Tibial nerve (tissue), 4 donors: ENCODE data around the gene TENM4. TPM values are rescaled to one million over a fixed set of nuclear protein-coding genes. Genes with fewer than 3 reads are reported as not detected.

Experiments used
- DNase-seq, 2 donors: peaks; one replicate each; pipeline ENCODE4 v3.0.0-alpha.2; 2019; ENCODE audit warnings: low spot score in 2 of 2
- H3K27ac ChIP-seq, 4 donors: fragments of 200-600 bp; sonication (generic) in 3 of 4; one replicate each; pipeline ENCODE4 v1.5.1; 2017 to 2019; ENCODE audit warnings: mild to moderate bottlenecking in 1 of 4
- H3K27me3 ChIP-seq, 2 donors: fragments of 200-600 bp; sonication (generic) in 1 of 2; one replicate each; pipeline versions ENCODE4 v1.5.1 to v1.6.0; 2017 to 2019
- H3K36me3 ChIP-seq, 3 donors: fragments of 200-600 bp; sonication (generic); one replicate each; pipeline ENCODE4 v1.5.1; 2018 to 2019
- H3K4me1 ChIP-seq, 4 donors: fragments of 200-600 bp; sonication (generic) in 3 of 4; one replicate each; pipeline ENCODE4 v1.5.1; 2017 to 2019
- H3K4me3 ChIP-seq, 4 donors: fragments of 200-600 bp; sonication (generic) in 3 of 4; one replicate each; pipeline ENCODE4 v1.5.1; 2017 to 2019; ENCODE audit warnings: mild to moderate bottlenecking in 1 of 4, moderate library complexity in 1 of 4
- H3K9me3 ChIP-seq, 4 donors: fragments of 200-600 bp; sonication (generic) in 3 of 4; one replicate each; pipeline ENCODE4 v1.5.1; 2017 to 2019
- EP300 ChIP-seq, 2 donors: sonication (generic); formaldehyde crosslinking; IDR thresholded peaks; one replicate each; pipeline ENCODE4 v1.6.1; 2017; ENCODE audit warnings: antibody characterized with exemption in 2 of 2, mild to moderate bottlenecking in 1 of 2
- POLR2A ChIP-seq, 2 donors: fragments of 450-650 bp; IDR thresholded peaks; one replicate each; pipeline ENCODE4 v1.6.1; 2017; ENCODE audit warnings: antibody characterized with exemption in 2 of 2, mild to moderate bottlenecking in 2 of 2, moderate library complexity in 2 of 2
- WGBS, 2 donors: methylation state at CpG; one replicate each; pipeline ENCODE4 v1.1.5; 2018; 5-methylcytosine and 5-hydroxymethylcytosine counted together
- total RNA-seq, 4 donors: library from RNA; depleted of rRNA; stranded (reverse); fragments of >200 nt; gene quantifications; one replicate each; pipeline ENCODE4 v1.1.0, GENCODE V29; 2016
- TF ChIP-seq, protein P1 (sequence below), 5 experiments: fragments of 200-600 bp in 3 of 5; fragments of 450-650 bp in 2 of 5; sonication (generic) in 3 of 5; IDR thresholded peaks; one replicate each; pipeline ENCODE4 v1.5.1; 2016 to 2019; ENCODE audit warnings: antibody characterized with exemption in 5 of 5, mild to moderate bottlenecking in 3 of 5, moderate library complexity in 2 of 5

Gene TENM4
- total RNA-seq, 4 donors from 2014 or later: 15.3 to 36.3 (median 19.6) TPM

DNA sequence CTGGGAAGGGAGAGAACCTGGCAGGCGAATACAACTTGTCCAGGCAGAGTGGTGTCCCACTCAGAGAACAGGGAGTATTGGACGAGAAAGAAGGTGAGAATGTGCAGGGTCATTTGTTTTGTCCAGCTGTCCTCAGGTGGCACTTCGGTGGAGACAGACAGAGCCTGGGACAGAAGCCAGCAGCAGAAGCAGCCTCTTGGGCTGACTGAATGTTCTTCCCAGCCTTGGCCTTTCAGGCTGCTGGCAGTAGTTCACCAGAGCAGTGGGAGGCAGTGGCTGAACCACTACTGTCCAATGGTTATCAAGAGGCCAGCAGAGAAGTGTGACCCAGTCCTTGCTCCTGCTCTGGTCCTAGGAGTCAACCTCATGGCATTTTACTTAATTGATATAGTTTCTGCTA is 535.1 kb downstream of the TENM4 start:
- H3K9me3 ChIP-seq: no peaks in the 10 kb centered on the region
- H3K36me3 ChIP-seq: no peaks in the 10 kb centered on the region
- no peaks in the 10 kb centered on the region for H3K27me3 ChIP-seq
- no peaks in the 10 kb centered on the region for H3K4me1 ChIP-seq
- TF ChIP-seq, protein P1, sequence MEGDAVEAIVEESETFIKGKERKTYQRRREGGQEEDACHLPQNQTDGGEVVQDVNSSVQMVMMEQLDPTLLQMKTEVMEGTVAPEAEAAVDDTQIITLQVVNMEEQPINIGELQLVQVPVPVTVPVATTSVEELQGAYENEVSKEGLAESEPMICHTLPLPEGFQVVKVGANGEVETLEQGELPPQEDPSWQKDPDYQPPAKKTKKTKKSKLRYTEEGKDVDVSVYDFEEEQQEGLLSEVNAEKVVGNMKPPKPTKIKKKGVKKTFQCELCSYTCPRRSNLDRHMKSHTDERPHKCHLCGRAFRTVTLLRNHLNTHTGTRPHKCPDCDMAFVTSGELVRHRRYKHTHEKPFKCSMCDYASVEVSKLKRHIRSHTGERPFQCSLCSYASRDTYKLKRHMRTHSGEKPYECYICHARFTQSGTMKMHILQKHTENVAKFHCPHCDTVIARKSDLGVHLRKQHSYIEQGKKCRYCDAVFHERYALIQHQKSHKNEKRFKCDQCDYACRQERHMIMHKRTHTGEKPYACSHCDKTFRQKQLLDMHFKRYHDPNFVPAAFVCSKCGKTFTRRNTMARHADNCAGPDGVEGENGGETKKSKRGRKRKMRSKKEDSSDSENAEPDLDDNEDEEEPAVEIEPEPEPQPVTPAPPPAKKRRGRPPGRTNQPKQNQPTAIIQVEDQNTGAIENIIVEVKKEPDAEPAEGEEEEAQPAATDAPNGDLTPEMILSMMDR (IDR thresholded peaks at IDR 0.05): no peak
- TF ChIP-seq EP300 (IDR thresholded peaks at IDR 0.05) (no peak), POLR2A (IDR thresholded peaks at IDR 0.05) (no peak)
- 83 to 88% methylated on average over 3 of the region's 3 CpGs for WGBS, 2 donors
- H3K4me3 ChIP-seq: no peak overlapping the region
- no peak for DNase-seq
- H3K27ac ChIP-seq: no peak overlapping the region

DNA sequence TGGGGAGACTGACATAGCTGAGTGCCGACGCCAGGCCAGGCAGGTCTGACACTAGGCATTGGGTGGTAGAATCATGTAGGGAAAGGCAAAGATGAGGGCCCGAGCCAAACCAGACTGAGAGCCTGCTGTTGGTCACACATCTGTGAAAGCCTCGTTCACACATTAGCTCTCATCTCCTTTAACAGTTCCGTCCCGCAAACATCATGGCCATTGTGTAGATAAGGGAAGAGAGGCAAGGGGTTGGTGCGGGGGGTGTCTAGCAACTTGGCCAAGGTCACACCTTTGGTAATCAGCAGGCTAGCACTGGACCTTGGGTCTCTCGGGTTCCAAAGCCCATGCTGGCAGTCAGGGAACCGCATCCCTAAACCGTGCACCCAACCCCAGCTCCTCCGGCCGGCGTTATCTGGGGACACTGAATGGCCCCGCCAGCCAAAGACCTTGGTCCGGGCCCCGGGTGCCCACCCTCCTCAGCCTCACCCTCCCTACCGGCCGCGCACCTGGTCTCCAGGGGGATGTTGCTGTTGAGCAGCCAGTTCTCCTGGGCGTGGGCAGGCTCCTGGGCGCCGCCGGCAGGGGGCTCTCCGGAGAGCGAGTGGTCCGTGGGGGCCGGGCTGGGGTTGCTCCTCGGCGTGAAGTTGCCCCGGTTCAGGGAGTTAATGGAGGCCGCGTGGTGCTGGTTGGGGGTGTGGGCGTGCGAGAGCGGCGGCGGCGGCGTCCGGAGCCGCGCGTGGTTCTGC is 537.9 kb downstream of the TENM4 start:
- WGBS, 2 donors: 80 to 90% methylated on average over 40 to 43 of the region's 43 CpGs
- no peaks in the 10 kb centered on the region for H3K9me3 ChIP-seq
- H3K27ac ChIP-seq: no peak overlapping the region
- no peaks in the 10 kb centered on the region for H3K27me3 ChIP-seq
- no peak overlapping the region for H3K4me3 ChIP-seq
- no peak for DNase-seq
- no peaks in the 10 kb centered on the region for H3K4me1 ChIP-seq
- no peak for TF ChIP-seq EP300 (IDR thresholded peaks at IDR 0.05)
- TF ChIP-seq POLR2A (IDR thresholded peaks at IDR 0.05): no peak
- TF ChIP-seq, protein P1 (IDR thresholded peaks at IDR 0.05): no peak
- H3K36me3 ChIP-seq: no peaks in the 10 kb centered on the region

DNA sequence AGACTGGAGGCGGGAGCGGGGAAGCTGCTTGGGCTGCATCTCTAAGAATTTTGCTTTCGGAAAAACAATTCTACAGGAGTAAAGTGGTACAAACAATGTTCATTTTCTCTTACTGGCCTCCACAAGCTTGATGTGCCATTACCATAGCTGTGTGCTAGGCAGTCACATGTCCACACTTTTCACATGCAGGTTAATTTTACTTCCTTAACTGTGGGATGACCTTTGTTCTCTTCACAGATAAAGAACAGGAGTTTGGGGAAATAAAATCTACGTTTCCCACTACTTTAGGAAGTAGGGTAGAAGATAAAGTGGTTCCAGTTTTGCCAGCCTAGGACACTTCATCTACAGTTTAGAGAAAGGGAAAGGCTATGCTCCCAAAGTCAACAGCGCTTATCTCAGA is 539.0 kb downstream of the TENM4 start:
- TF ChIP-seq EP300 (IDR thresholded peaks at IDR 0.05): no peak
- TF ChIP-seq POLR2A (IDR thresholded peaks at IDR 0.05): no peak
- TF ChIP-seq, protein P1 (IDR thresholded peaks at IDR 0.05): no peak
- DNase-seq: no peak
- no peaks in the 10 kb centered on the region for H3K4me1 ChIP-seq
- H3K4me3 ChIP-seq: no peak overlapping the region
- no peaks in the 10 kb centered on the region for H3K9me3 ChIP-seq
- no peak overlapping the region for H3K27ac ChIP-seq
- no peaks in the 10 kb centered on the region for H3K27me3 ChIP-seq
- 91 to 92% methylated on average over 5 of the region's 5 CpGs for WGBS, 2 donors
- no peaks in the 10 kb centered on the region for H3K36me3 ChIP-seq

DNA sequence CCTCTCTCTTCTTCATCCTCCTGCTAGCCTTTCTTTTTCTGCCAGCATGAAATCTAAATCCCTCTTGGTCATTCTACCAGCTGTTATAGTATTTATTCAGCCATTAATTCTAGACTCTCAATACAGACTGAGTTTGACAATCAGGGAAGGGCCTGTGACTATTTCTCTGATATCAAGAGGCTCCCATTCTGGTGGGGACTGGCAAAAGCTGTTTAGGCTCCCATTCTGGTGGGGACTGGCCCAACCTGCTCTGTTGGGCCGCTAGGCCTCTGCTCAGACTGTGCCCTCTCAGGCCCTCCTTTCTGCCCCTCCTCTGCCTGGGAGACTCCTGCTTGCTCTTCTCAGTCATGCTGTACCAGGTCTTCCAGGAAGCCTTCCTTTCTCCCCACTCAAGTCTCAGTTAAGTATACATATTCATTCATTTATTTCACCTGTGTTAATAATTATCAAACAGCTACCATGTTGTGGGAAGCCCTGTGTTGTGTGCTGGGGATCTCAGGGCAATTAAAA is 542.5 kb downstream of the TENM4 start:
- no peaks in the 10 kb centered on the region for H3K4me1 ChIP-seq
- no peaks in the 10 kb centered on the region for H3K36me3 ChIP-seq
- H3K4me3 ChIP-seq: no peak overlapping the region
- TF ChIP-seq POLR2A (IDR thresholded peaks at IDR 0.05): no peak
- TF ChIP-seq EP300 (IDR thresholded peaks at IDR 0.05): no peak
- TF ChIP-seq, protein P1 (IDR thresholded peaks at IDR 0.05): no peak
- 69 to 86% methylated on average over 1 of the region's 1 CpG for WGBS, 2 donors
- no peaks in the 10 kb centered on the region for H3K27me3 ChIP-seq
- DNase-seq: no peak
- H3K9me3 ChIP-seq: no peaks in the 10 kb centered on the region
- H3K27ac ChIP-seq: no peak overlapping the region

DNA sequence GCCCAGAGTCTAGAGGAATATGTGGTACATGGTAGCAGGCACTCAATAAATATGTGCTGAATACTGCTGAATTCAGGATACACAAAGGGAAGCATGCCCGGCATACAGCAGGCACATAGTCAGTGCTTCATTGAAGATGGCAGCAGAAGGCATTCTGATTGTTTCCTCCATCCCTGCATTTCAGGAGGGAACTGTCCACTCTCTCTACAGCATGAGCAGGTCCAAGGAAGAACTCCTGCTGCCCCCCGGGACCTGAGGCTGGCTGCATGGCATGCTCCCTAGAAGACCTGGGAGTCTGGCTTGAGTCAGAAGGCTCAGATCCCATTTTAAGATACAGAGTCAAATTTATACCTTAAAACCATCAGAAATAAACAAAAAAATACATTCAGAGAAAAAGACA is 546.8 kb downstream of the TENM4 start:
- Histone ChIP-seq H3K36me3 (no peaks in the 10 kb centered on the region), H3K4me1 (no peaks in the 10 kb centered on the region), H3K9me3 (no peaks in the 10 kb centered on the region), H3K27me3 (no peaks in the 10 kb centered on the region), H3K27ac (no peak overlapping the region), H3K4me3 (no peak overlapping the region)
- DNase-seq: no peak
- 87 to 93% methylated on average over 2 of the region's 2 CpGs for WGBS, 2 donors
- TF ChIP-seq POLR2A (IDR thresholded peaks at IDR 0.05) (no peak), EP300 (IDR thresholded peaks at IDR 0.05) (no peak)
- TF ChIP-seq, protein P1 (IDR thresholded peaks at IDR 0.05): no peak
